ENCODE results near the gene TENM4.

Gene TENM4

DNA sequence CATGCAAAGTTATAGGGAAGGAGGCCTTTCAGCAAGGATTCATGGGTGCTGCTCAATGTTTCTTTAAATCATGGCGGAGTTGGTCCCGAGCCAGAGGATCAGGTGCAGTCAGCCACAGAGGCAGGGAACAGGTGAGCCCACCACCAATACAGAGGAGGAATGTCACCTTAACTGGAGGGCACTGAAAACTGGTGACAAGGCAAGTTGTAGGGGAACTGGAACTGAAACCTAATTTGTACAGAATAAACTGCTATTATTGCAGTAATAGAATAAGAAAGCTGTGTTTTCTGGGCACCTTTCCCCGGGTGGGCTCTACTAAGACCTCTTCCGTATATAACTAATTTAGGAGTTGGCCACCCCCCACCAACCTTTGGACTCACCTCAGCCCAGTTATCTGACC, 570.2 kb downstream of the TENM4 start:
- no peak for DNase-seq

DNA sequence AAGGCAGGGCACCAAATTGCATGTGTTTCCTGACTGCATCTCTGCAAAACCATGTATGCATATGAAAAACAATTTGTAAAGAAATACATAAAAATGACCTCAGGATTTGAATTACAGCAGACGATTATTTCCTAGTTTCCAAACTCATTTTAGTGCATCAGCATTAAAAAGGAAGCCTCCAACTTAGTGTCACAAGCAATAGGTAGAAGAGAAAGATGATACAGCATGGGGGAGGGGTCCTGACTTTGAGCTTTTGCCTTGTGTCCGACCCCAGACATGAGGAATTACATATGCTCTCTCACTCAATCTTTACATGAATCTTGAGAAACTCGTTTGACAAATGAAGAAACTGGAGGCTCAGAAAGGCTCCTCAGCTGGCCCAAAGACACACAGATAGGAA, 571.5 kb downstream of the TENM4 start:
- no peak for DNase-seq

- DNase-seq, result no peak
Measured at GRCh38 chr11:78868563-78868962, 572.3 kb downstream of the TENM4 start.

- no peak for DNase-seq
Measured at GRCh38 chr11:78860720-78861422, 580.0 kb downstream of the TENM4 start.

- no peak for DNase-seq
Measured at GRCh38 chr11:78857688-78858087, 583.1 kb downstream of the TENM4 start.

DNA sequence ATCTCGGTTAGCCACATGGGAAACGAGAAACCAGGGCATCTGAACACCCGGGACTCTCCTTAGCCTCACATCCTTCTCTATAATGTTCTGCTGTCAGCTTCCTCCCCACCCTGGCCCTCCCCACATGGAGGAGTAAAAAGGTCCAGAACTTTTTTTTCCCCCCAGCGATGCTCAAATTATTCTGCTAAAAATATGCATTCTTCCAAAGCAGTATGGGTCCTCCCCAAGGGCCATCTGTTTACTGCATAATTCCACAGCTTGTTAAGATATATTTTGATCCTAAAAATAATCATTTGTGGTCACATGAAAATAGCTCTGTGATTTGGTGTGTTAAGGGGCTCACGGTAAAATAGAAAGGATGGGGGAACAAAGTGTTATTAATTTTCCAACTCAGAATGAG, 584.6 kb downstream of the TENM4 start:
- no peak for DNase-seq

GRCh38 chr11:78855116-78855515, 585.7 kb downstream of the TENM4 start:
- no peak for DNase-seq

- DNase-seq, result no peak
Measured at GRCh38 chr11:78853521-78853920, 587.3 kb downstream of the TENM4 start.

GRCh38 chr11:78851878-78852586, 588.8 kb downstream of the TENM4 start:
- no peak for DNase-seq

DNA sequence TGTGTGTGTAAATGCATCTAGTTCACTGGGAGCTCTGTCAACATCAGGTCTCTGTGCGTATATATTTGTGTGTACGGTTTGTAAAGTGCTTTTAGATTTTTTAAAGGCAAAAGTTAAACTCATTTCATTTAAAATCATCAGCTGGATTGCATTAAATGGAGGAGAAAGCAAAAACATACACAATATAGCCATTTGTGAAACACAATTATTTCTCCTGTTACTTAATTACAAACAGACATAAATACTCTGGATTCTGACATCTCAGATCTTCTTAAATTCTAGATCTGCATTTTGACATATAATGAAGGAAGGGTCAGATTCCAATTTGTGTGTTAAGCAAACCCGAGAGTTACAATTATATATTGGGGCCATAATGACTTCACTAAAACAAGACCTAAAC, 590.8 kb downstream of the TENM4 start:
- DNase-seq, result no peak

GRCh38 chr11:78846269-78846668, 594.6 kb downstream of the TENM4 start:
- DNase-seq, result no peak

DNA sequence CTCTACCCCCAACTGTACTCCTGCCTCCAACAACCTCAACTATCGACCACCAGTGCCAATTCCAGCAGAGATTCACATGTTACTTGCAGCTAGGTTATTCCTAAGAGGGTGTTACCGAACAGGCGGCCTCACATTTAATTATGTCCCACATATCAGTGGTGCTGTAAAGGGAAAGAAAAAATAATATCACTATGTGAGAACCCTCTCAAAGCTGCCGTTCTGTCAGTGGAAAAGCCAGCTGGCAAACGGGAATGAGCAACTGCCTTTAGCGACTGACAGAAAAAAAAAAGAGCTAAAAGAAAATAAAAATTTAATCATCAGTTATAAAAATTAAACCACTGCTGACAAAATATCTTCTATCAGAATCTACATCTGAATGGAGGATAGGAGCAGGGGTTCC, 595.3 kb downstream of the TENM4 start:
- DNase-seq, result no peak

- DNase-seq, result no peak
Measured at GRCh38 chr11:78841456-78842060, 599.3 kb downstream of the TENM4 start.

GRCh38 chr11:78840623-78841022, 600.2 kb downstream of the TENM4 start:
- DNase-seq, result no peak

DNA sequence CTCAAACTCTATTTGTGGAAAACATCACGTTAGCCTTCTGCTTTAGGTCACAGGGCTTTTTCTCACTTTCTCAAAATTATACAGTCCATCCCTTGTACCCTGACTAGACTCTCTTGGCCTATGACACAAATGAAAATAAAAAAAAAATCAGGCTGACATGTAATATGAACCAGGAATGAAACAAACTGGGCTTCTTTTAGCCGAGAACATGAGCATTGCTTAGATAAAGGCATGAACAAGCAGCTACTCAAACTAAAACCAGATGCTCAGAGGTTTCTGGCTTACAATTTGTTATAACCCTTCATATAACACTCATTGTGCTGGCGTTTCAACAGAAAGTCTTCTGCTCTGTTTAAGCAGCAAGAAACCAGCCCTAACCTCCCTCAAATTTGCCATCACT, 600.6 kb downstream of the TENM4 start:
- DNase-seq, result no peak

GRCh38 chr11:78838417-78838816, 602.4 kb downstream of the TENM4 start:
- DNase-seq, result no peak

GRCh38 chr11:78835646-78836045, 605.2 kb downstream of the TENM4 start:
- no peak for DNase-seq

DNA sequence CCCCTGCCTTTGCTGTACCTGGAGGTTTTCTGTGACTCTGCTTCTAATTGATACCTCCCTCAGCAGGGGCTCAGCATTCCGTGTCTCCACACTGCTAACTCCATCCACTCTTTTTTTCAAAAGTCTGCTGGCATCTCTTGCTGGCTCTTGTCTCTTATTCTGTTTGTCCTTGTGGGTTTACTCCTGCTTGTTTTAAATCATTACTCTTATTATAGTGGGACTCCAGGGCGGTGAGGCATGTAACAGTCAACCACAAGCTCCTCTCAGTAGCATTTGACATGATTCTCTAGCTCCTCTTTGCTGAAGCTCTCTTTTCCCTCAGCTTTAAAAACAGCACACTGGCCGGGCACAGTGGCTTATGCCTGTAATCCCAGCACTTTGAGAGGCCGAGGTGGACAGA, 605.9 kb downstream of the TENM4 start:
- DNase-seq, result no peak

DNA sequence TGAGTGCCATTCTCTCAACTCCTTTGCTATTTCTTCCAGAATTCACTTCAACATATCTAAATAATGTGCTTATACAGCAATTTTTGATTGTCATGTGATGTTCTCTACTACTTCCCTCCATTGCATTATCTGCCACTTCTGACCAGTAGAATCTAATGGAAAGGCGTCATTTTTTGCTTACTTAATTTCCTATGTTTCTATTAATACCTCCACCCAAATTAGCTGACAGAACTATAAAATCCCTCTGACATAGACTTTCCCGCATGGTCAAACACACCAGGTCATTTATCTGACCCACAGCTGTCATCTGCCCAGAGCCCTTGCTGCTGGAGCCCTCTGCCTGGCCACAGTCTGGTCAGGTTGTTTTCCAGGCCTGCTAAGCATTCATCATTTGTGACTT, 607.6 kb downstream of the TENM4 start:
- no peak for DNase-seq

DNA sequence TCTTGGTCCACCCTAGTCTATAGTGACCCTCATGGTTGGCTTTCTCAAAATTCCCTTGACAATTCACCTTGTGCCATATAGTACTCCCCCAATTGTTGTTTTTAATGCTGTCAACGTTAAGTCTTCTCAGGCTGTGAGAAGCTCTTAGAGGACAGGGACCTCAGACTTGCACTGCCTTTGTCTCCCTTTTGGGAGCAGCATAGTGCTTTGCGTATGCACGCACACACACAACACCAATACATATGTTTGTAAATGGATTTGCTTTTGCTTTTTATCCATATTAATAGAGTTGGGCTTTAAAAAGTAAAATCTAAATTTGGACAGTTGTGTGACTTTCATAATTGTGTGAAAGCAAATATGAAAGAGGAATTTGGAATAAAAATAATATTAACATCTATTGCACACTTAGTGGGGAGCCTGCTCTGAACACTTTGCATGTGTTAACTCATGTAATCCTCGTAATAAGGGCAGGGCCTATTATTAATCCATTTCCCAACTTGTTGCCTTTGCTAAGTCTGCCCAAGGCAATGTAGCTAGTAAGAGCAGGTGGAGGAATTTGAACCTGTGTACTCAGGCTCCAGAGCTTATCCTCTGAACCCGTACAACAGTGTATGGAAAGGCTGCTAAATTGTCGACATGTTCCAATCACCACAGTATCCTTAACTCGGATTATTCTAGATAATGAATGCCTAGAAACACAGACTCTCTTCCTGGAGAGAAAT, 608.4 kb downstream of the TENM4 start:
- DNase-seq, result no peak

- no peak for DNase-seq
Measured at GRCh38 chr11:78831571-78831970, 609.3 kb downstream of the TENM4 start.

DNA sequence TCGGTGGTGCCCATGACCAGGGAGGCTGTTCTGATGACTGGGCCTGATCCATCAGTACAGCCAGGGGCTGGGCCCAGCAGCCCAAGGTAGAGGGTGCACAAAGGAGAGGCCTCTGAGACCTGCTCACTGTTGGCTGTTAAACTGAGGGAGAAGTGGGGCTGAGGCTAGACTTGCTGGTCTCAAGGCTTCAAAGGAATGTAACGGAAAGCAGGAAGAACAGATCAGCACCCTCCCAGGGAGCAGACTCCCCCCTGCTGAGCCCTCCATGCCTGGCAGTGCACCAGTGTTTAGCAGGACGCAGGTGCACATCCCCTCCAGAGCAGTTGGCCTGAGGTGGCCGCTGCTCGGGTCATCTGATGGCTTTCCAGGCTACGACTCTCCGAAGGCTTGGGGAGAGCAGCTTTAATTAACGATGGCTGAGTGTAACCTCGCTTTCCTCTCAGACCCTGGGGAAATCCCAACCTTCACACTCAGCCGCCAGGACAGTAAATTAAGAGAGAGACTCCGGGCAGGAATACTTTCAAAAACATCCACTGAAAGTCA, 610.5 kb downstream of the TENM4 start:
- no peak for DNase-seq

- no peak for DNase-seq
Measured at GRCh38 chr11:78829146-78829545, 611.7 kb downstream of the TENM4 start.

Data from activated CD4-positive, alpha-beta T cell treated with anti-CD3 and anti-CD28 coated beads, Interleukin-2, amount 50 U/mL, for 48 hours (primary cell).